GM12878 (cell line): ENCODE results near the gene APOO. TPM values are rescaled to one million over a fixed set of nuclear protein-coding genes. Genes with fewer than 3 reads are reported as not detected.

Experiments
- BCL11A ChIP-seq: IDR thresholded peaks from 2 replicates; pipeline ENCODE4 v1.6.1; 2011; ENCODE audit warnings: low read depth, low read length
- PRDM15 ChIP-seq: fragments of 450-650 bp; formaldehyde crosslinking; IDR thresholded peaks from 2 replicates; pipeline ENCODE4 v1.4.0; 2020; ENCODE audit warnings: mild to moderate bottlenecking, moderate library complexity
- REST ChIP-seq: IDR thresholded peaks from 2 replicates; pipeline ENCODE4 v1.6.1; 2012; ENCODE audit warnings: mild to moderate bottlenecking, low read depth, low read length
- SMARCA5 ChIP-seq: fragments of 450-650 bp; IDR thresholded peaks from 2 replicates; pipeline ENCODE4 v1.6.1; 2017; ENCODE audit warnings: mild to moderate bottlenecking
- SUPT20H ChIP-seq: IDR thresholded peaks from 2 replicates; pipeline ENCODE4 v1.6.1; 2011; ENCODE audit warnings: low read depth, mild to moderate bottlenecking, low read length, moderate library complexity, borderline replicate concordance; ENCODE audit not compliant: control insufficient read depth
- TCF3 ChIP-seq: IDR thresholded peaks from 2 replicates; pipeline ENCODE4 v1.6.1; 2012; ENCODE audit warnings: low read depth, mild to moderate bottlenecking, low read length, borderline replicate concordance; ENCODE audit not compliant: insufficient read depth
- ZNF274 ChIP-seq: IDR thresholded peaks from one replicate; pipeline ENCODE4 v1.8.0; 2011; ENCODE audit not compliant: insufficient read length, insufficient read depth
- polyA plus RNA-seq, 11 experiments: library from polyadenylated mRNA; depleted of rRNA in 4 of 11; unstranded in 6 of 11; stranded (reverse) in 5 of 11; fragments of >200 nt; fragmentation: Nextera tagmentation in 4 of 11; fragmentation: Illumina TruSeq in 1 of 11; extraction: Ambion mirVana in 4 of 11; extraction: Trizol in 1 of 11; gene quantifications; 1 replicate in 1 of 11; 2 replicates in 10 of 11; pipeline versions ENCODE4 v1.2.1 to v1.2.3, GENCODE V29; 2011 to 2016; ENCODE audit warnings: inconsistent platforms in 2 of 11, missing spikeins in 2 of 11, low read depth in 1 of 11
- total RNA-seq, 4 experiments: library from RNA; depleted of rRNA in 3 of 4; stranded (reverse); fragments of >200 nt in 3 of 4; fragmentation: Illumina TruSeq in 1 of 4; extraction: Trizol in 1 of 4; gene quantifications; 2 replicates each; pipeline versions ENCODE4 v1.2.1 to v1.2.3, GENCODE V29; 2013 to 2021
- TF ChIP-seq, protein P1 (sequence below): IDR thresholded peaks from 2 replicates; pipeline ENCODE4 v1.6.1; 2012; ENCODE audit warnings: low read depth, low read length, improper control_type of control experiment
- TF ChIP-seq, protein P2 (sequence below): fragments of 450-650 bp; IDR thresholded peaks from 2 replicates; pipeline ENCODE4 v1.6.1; 2016; ENCODE audit warnings: mild to moderate bottlenecking
- TF ChIP-seq, protein P3 (sequence below): fragments of 450-650 bp; IDR thresholded peaks from 2 replicates; pipeline ENCODE4 v1.6.1; 2017; ENCODE audit warnings: mild to moderate bottlenecking, moderate library complexity

APOO gene
- total and polyA plus RNA-seq, 10 of the 15 experiments (the other 5 are each of a cell fraction or from before 2014, with no cell fraction given) = 20.7 to 68.7 (median 35.5) TPM

DNA sequence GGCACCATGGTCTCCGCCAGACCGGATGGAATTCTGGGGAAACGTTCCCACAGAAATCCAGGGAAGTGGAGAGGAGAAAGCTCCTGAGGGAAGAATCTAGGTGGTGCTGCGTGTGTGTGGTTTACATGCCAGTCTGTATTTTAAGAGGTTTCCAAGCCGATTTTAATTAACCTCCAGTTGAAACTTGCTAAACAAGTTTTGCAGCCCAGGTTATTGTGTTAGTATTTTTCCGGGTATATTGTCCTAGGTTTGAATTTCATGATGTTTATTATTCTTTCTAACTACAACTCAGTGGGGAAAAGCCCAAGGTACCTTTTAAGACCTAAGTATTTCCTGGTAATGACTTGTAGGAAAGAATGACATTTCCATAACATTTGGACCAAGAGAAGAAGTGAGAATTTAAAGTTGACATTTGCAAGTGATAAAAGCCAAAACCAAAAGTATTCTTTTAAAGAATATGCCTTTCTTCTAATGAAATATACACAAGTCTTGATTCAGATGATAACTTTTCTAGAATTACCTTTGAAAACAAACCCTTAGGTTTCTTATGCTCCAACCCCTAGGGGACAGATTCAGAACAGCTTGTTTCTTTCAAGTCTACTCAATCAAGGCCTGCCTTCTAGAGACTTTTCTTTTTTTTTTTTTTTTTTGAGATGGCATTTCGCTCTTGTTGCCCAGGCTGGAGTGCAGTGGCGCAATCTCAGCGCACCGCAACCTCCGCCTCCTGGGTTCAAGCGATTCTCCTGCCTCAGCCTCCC lies 110.2 kb downstream of the APOO start (continued):
- TF ChIP-seq REST (no peak), SUPT20H (no peak), TCF3 (no peak), ZNF274 (no peak), BCL11A (no peak), PRDM15 (CRISPR knock-in tag) (no peak), SMARCA5 (no peak)
- TF ChIP-seq, protein P1, sequence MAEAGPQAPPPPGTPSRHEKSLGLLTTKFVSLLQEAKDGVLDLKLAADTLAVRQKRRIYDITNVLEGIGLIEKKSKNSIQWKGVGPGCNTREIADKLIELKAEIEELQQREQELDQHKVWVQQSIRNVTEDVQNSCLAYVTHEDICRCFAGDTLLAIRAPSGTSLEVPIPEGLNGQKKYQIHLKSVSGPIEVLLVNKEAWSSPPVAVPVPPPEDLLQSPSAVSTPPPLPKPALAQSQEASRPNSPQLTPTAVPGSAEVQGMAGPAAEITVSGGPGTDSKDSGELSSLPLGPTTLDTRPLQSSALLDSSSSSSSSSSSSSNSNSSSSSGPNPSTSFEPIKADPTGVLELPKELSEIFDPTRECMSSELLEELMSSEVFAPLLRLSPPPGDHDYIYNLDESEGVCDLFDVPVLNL = no peak
- TF ChIP-seq, protein P2, sequence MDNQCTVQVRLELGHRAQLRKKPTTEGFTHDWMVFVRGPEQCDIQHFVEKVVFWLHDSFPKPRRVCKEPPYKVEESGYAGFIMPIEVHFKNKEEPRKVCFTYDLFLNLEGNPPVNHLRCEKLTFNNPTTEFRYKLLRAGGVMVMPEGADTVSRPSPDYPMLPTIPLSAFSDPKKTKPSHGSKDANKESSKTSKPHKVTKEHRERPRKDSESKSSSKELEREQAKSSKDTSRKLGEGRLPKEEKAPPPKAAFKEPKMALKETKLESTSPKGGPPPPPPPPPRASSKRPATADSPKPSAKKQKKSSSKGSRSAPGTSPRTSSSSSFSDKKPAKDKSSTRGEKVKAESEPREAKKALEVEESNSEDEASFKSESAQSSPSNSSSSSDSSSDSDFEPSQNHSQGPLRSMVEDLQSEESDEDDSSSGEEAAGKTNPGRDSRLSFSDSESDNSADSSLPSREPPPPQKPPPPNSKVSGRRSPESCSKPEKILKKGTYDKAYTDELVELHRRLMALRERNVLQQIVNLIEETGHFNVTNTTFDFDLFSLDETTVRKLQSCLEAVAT = no peak
- TF ChIP-seq, protein P3, sequence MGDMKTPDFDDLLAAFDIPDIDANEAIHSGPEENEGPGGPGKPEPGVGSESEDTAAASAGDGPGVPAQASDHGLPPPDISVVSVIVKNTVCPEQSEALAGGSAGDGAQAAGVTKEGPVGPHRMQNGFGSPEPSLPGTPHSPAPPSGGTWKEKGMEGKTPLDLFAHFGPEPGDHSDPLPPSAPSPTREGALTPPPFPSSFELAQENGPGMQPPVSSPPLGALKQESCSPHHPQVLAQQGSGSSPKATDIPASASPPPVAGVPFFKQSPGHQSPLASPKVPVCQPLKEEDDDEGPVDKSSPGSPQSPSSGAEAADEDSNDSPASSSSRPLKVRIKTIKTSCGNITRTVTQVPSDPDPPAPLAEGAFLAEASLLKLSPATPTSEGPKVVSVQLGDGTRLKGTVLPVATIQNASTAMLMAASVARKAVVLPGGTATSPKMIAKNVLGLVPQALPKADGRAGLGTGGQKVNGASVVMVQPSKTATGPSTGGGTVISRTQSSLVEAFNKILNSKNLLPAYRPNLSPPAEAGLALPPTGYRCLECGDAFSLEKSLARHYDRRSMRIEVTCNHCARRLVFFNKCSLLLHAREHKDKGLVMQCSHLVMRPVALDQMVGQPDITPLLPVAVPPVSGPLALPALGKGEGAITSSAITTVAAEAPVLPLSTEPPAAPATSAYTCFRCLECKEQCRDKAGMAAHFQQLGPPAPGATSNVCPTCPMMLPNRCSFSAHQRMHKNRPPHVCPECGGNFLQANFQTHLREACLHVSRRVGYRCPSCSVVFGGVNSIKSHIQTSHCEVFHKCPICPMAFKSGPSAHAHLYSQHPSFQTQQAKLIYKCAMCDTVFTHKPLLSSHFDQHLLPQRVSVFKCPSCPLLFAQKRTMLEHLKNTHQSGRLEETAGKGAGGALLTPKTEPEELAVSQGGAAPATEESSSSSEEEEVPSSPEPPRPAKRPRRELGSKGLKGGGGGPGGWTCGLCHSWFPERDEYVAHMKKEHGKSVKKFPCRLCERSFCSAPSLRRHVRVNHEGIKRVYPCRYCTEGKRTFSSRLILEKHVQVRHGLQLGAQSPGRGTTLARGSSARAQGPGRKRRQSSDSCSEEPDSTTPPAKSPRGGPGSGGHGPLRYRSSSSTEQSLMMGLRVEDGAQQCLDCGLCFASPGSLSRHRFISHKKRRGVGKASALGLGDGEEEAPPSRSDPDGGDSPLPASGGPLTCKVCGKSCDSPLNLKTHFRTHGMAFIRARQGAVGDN = no peak
